Stimulated activated CD4-positive, alpha-beta T cell treated with anti-CD3 and anti-CD28 coated beads, Interleukin-15, amount 100 ng/mL, for 1 hour (primary cell): ENCODE measurements around the gene PLSCR3.
"Not testable (repeated sequence)": the region's sequence is repeated elsewhere in the genome, so short reads cannot be mapped to it uniquely, and the experiment has no call there.

Source experiments
- DNase-seq, 2 donors: peaks; one replicate each; pipeline ENCODE4 v3.0.0-alpha.2; 2020; ENCODE audit warnings: low read depth in 1 of 2, low spot score in 1 of 2

The PLSCR3 gene

DNA sequence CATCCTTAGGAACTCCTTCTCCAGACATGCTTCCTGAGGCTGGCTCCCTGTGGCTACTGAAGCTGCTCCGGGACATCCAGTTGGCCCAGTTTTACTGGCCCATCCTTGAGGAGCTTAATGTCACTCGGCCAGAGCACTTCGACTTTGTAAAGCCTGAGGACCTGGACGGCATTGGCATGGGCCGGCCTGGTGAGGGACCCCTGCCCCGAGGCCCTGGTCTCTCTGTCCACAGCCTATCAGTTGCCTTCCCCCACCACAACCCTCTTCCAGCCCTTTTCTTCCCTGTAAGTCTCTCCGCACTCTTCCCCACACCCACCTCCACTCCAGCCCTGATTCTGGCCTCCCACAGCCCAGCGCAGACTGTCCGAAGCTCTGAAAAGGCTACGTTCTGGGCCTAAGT, 11.4 kb downstream of the PLSCR3 start:
- no peak for DNase-seq

DNA sequence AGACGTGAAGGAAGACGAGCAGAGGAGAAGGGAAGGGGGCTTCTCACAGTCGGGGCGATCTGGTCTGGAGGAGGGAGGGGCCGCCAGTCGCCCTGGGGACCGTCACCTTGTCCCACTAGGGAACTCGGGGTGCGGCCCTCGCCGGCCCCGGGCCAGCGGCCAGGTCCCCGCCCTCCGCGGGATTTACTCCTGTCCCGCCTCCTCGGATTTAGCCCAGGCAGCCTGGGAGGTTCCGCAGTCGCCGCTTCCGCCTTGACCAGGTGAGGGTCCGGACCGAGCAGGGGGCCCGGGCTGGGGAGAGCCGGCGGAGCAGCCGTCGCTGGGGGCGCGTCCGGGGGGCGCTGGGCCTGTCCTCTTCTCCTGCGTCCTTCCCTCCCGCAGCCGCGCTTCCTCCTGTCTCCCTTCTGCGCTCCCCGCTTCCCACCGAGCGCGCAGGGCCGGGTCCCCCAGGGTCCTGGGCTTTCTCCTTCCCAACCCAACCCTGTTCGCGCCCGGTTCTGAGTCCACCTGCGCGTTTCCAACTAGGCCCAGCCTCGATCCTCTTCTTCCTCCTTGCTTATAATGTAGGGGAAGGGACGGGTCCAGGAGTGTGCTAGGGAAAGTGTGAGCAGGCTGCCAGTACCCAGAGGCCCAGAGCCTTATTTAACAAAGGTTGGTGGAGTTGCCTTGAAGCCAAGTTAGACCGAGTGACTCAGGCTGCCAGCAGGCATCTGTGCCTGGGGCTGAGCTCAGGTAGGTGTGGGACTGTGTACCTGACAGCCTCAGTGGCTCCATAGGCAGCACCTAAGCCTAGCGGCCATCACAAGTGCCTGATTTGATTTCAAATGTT, 13.3 kb downstream of the PLSCR3 start, which contains the start of gene TNK1:
Gene TNK1 (plus strand): TSS at position 235 of the 829 bp plus-strand sequence. CDS start 1,838 bp downstream, outside the sequence.
- no peak for DNase-seq

DNA sequence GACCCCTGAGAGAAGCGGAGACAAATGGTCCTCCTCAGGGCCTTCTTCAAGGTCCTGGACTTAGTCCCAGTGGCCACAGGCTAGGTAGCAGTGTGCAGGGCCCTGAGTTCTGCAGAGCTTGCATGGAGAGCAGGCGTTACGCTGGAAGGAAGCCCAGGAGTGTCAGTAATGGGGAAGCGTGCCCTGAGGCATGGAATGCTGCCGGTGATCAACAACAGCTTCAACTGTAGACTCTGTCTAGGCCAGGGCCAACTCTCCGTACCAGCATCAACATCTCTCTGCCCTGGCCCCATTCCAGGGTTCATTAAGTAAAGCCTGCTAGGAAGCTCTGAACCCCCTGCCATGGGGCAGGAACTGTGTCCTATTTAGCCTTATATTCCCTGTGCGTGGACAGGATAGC, 14.0 kb downstream of the PLSCR3 start:
- no peak for DNase-seq

DNA sequence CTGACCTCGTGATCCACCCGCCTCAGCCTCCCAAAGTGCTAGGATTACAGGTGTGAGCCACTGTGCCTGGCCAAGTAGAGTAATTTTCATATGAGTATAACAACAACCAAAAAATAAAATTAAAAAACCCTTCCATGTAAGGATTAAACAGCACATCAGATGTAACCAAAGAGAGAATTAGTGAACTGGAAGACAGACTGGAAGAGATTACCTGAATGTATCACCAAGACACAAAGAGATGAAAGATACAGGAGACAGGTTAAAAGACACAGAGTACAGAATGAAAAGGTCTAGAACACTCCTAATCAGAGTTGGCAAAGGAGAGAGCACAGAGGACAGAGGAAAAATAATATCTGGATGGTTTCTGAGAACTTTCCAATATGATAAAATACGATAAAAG, 15.2 kb downstream of the PLSCR3 start:
- DNase-seq = no peak

DNA sequence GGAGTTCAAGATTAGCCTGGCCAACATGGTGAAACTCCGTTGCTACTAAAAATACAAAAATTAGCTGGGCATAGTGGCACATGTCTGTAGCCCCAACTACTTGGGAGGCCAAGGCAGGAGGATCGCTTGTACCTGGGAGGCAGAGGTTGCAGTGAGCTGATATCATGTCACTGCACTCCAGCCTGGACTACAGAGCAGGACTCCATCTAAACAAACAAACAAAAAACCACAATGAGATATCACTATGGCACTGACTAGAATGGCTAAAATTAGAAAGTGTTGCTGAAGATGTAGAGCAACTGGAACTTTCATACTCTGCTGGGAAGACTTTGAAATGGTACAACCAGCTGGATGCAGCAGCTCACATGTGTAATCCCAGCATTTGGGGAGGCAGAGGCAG, 20.0 kb downstream of the PLSCR3 start:
- DNase-seq = no peak

DNA sequence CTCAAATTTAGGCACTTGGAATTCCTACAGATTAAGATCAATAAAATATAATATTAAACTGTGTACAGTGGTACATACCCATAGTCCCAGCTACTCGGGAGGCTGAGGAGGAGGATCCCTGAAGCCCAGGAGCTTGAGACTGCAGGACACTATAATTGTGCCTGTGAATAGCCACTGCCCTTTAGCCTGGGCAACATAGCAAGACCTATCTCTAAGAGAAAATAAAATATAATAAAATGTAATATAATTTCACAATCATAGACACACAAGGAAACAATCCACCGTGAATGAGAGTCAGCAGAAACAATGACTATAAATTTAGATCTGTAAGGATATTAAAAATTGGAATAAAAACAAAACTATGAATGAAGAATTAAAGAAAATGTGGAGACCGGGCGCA, 23.5 kb downstream of the PLSCR3 start:
- no peak for DNase-seq

DNA sequence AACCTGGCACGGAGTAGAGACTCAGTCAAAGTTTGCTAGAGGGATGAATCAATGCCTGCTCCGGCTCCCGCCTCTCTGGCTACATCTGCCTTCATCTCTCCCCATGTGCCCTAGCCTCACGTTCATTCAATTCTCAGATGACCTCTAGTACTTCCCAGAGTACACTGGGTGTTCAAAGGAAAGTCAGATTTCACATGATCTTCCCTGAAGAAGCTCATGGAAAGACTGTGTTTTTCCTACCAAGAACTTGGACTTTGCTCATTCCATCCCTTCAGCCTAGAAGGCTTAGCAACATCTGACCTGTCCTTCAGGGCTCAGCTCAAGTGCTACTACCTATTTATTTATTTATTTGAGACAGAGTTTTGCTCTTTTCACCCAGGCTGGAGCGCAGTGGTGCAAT, 24.5 kb downstream of the PLSCR3 start:
- DNase-seq = no peak

DNA sequence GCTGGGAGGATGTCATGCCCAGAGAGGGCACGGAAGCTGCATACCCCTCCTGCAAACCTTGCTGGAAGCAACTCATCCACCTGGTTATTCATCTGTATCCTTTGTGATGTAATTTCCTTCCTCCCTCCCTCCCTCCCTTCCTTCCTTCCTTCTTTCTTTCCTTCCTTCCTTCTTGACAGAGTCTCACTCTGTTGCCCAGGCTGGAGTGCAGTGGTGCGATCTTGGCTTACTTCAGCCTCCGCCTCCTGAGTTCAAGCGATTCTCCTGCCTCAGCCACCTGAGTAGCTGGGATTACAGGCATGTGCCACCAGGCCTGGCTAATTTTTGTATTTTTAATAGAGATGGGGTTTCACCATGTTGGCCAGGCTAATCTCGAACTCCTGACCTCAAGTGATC, 25.7 kb downstream of the PLSCR3 start:
- DNase-seq = not testable (repeated sequence)

DNA sequence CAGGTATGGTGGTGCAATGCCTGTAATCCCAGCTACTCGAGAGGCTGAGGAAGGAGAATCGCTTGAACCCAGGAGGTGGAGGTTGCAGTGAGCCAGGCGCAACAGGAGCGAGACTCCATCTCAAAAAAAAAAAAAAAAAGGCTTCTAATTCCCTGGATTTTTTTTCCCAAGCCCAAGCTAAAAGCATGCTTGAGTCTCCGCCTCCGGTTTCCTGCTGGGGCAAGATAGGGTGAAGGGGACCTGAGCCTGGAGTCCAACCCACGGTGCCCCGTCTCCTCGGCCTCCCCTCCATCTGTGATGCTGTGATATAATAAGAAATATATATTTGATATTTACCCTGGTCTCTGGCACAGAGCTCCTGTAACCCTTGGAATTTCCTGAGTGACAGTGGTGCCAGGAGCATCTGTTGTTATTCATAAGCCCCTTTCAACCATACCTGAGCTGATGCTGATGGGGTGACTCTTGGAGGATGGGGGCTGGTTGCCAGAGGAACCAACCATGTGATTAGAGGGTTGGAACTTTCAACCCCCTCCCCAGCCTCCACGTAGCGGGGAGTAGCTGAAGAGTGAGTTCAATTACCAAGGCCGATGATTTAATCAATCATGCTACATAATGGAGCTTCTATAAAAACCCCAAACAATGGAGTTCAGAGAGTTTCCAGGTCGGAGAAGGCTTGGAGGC, 26.3 kb downstream of the PLSCR3 start:
- no peak for DNase-seq

DNA sequence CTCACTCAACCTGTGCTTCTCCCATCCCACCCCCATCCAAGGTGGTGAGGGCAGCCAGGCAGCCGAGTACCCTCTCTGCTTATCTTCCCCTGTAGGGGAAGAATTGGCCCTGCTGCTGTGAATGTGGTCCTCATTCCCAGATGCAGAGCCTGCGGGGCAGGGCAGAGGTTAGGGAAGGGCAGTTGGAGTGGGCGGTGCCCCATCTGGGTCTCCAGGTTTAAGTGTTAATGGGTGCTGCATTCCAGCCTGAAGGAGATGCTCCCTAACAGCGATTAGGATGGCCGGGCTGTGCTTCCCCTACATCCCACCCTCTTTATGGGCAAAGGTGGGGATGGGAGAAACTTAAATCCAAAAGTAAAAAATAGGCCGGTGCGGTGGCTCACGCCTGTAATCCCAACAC, 27.2 kb downstream of the PLSCR3 start:
- DNase-seq = no peak

DNA sequence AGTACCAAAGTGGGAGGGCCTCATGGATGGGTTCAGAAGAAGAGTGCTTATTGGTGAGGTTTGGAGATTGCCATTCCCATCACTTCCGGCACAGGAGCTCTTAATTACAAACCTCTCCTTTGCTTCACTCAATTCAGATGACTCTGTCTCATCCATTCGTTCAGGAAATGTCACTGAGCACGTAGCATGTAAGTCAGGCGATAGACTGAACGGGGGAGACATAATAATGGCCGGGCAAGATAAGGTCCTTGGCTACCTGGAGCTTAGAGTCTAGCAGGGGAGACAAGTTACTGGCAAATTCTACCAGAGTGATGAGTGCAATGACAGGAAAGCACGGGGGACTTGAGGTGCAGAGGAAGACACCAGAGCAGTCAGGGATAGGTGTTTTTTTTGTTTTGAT, 28.4 kb downstream of the PLSCR3 start:
- not testable (repeated sequence) for DNase-seq

DNA sequence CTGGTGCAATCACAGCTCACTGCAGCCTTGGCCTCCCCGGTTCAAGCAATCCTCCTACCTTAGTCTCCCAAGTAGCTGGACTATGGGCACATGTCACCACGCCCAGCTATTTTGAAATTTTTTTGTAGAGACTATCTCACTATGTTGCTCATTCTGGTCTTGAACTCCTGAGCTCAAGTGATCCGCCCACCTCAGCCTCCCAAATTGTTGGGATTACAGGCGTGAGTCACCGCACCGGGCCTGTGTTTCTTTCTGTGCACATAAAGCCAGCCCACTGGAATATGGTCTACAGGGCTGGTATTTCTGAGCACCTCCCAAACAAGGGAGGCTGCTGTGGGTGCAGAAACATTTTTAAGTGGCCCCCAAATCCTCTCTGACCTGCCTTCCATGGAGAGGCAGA, 31.0 kb downstream of the PLSCR3 start:
- no peak for DNase-seq

DNA sequence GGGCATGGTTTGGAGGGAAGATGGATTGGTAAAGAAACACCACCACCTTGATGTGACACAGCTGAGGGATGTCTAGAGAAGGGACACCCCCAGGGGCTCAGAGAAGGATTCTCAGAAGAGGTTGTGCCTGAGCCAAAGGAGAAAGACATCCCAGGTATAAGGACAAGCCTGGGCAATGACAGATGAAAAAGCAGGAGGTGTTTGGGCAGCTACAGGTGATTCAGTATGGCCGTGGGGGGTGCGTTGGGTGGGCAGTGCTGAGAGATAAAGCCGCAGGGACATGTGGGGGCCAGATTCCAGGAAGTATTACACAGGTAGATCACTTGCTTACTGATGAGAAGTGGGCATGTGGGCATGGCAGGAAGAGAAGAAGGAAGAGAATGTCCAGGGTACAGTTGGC, 32.4 kb downstream of the PLSCR3 start:
- DNase-seq = no peak

DNA sequence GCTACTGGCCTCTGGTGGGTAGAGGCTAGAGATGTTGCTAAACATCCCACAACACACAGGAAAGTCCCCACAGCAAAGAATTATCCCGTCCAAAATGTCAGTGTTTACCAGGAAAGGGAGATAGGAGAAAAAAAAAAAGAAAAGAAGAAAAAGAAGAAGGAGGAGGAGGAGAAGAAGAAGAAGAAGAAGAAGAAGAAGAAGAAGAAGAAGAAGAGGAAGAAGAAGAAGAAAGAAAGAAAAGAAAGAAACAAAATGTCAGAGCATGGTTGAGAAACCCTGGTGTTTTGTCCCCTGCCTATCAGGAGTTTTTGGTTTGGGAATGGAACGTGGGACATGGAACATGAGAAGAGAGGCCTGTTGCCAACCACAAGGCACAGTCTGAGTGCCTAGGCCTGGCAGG, 36.9 kb downstream of the PLSCR3 start:
- no peak for DNase-seq

DNA sequence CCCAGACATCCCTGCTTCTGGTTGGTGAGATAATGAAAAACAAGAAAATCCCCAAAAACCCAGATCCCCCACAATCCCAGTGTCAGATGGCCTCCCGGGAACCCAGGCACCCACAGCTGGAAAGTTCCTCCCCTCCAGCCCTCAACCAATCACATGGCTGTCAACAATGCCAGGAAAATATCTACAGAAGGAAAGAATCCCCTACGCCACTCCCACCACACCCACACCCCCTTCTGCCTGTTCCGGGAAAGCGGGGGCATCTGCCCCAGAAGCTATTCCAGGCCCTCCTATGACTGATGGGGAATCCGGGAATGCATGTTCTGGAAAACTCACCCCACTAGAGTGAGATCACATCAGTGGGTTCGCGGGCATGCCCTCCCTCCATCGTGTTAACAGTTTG, 37.6 kb downstream of the PLSCR3 start:
- DNase-seq = no peak

DNA sequence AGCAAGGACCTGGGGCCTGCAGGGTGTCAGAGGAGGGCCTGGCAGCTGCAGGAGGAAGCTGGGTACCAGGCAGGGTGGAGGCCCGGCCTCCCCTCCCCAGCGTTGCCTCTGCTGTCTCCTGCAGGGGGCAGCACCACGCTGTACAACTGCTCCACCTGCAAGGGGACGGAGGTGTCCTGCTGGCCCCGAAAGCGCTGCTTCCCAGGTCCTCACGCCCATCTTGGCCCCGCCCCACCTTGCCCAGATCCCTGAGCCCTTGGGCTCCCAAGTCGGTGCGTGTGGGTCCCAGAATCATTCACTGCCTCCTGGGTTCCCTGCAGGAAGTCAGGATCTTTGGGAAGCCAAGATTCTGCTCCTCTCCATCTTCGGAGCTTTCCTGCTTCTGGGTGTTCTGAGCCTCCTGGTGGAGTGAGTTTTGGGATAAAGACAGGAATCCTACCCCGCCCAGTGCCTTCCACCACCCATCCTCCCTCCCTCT, 38.2 kb downstream of the PLSCR3 start:
- DNase-seq = peak; percentile 72 to 73

DNA sequence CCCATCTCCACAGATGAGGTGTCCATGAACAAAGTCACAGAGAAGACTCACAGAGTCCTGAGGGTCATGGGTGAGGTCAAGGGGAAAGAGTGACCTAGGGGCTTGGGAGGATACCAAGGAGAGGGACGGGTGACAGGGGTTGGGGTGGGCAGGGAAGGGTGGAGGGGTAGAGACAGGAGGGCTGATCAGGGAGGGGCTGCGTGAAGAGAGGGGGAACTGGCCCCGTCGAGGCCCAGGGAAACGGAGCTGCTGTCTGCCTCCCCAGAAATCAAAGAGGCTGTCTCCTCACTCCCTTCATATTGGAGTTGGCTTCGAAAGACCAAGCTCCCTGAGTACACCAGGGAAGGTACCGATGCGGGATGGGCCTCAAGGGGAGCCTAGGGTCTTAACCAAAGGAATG, 38.8 kb downstream of the PLSCR3 start:
- no peak for DNase-seq

DNA sequence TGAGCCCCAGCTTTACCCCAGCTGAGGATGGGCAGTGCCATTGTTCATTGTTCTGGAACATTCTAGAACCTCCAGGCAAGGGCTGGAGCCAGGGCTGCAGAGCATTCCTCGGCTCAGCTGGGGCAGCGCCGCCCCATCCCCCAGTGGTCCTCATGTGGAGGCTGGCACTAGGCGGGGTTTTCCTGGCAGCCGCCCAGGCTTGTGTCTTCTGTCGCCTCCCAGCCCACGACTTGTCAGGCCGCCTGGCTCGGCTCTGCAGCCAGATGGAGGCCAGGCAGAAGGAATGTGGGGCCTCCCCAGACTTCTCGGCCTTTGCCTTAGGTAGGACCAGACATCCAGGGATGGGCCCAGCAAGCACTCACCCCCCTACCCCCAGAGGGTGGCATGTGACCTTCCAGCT, 39.3 kb downstream of the PLSCR3 start, which contains the start of gene TMEM95:
Gene TMEM95 (plus strand): TSS at position 104 of the 400 bp plus-strand sequence. CDS start 49 bp downstream, at position 153.
- no peak for DNase-seq

DNA sequence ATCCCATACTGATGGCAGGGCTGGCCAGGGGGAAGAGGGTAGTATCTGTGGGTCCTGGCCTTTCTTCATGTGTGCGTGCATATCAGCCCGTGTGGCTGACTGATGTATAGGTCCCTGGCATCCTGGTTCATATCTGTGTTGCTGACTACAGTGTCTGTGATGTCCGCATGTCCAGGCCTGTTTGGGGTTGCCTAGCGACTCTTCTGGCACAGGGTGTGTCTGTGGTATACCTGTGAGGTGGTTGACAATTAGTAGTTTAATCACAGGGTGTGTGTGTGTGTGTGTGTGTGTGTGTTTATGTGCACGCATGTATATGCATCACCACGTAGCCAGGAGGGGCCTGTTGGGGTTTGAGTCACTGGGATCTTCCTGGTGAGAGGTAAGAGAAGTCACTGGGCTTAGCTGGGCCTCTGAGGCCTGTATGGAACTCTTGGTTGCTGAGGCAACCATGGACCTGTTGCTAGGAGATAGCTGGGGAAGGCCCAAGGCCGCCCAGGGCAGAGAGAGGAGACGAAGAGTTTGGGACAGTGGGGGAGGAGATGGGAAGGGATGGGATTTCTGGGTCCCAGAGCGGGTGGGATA, 40.0 kb downstream of the PLSCR3 start:
- no peak for DNase-seq

DNA sequence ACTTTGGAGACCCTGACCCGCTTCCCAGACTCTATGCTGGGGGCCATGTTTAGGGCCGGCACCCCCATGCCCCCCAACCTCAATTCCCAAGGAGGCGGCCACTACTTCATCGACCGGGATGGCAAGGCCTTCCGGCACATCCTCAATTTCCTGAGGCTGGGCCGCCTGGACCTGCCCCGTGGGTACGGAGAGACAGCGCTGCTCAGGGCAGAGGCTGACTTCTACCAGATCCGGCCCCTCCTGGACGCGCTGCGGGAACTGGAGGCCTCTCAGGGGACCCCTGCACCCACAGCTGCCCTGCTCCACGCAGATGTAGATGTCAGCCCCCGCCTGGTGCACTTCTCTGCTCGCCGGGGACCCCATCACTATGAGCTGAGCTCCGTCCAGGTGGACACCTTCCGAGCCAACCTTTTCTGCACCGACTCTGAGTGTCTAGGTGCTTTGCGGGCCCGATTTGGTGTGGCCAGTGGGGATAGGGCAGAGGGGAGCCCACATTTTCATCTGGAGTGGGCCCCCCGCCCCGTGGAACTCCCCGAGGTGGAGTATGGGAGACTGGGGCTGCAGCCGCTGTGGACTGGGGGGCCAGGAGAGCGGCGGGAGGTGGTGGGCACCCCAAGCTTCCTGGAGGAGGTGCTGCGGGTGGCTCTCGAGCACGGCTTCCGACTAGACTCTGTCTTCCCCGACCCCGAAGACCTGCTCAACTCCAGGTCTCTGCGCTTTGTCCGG, 41.3 kb downstream of the PLSCR3 start:
- DNase-seq = no peak

DNA sequence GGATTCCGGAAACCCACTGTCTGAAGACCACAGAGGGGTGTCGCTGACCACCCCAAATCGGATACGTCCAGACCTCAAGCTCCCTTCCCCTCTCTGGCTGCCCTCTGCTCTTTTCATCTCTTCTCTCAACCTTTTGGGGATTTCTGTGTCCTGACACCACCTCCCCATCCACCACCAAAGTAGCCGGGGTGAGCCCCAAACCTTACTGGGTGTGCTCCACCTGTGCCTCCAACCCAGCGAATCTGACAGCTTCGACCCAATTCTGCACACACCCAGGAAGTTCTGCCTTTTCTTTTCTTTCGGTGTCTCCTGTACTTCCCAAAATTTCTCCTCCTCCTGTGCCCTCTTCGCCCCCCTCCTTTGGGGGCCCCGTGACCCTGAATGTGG, 41.8 kb downstream of the PLSCR3 start:
- DNase-seq = no peak
